ACC112 (cell line): ENCODE measurements around the gene SSMEM1.
"Not testable (repeated sequence)": the region's sequence is repeated elsewhere in the genome, so short reads cannot be mapped to it uniquely, and the experiment has no call there.

ENCODE experiments used
- H2AFZ ChIP-seq: fragments of 200-600 bp; sonication (generic); one replicate; pipeline ENCODE4 v1.6.0; 2017; ENCODE audit warnings: antibody characterized with exemption, low read length; ENCODE audit not compliant: unreplicated experiment
- H3K27ac ChIP-seq: fragments of 200-600 bp; sonication (generic); 2 replicates; pipeline ENCODE4 v1.5.1; 2014; ENCODE audit warnings: low read depth, mild to moderate bottlenecking, antibody characterized with exemption, low read length, moderate library complexity
- H3K27me3 ChIP-seq: fragments of 200-600 bp; sonication (generic); 2 replicates; pipeline ENCODE4 v1.6.1; 2014; ENCODE audit warnings: mild to moderate bottlenecking, antibody characterized with exemption, low read length, moderate library complexity, mixed read lengths; ENCODE audit not compliant: insufficient read depth
- H3K36me3 ChIP-seq: fragments of 200-600 bp; sonication (generic); 2 replicates; pipeline ENCODE4 v1.6.1; 2016; ENCODE audit warnings: mild to moderate bottlenecking, antibody characterized with exemption, low read length, moderate library complexity, mixed read lengths; ENCODE audit not compliant: insufficient read depth
- H3K4me1 ChIP-seq: fragments of 200-600 bp; sonication (generic); one replicate; pipeline ENCODE4 v1.6.1; 2016; ENCODE audit warnings: low read length, mixed read lengths; ENCODE audit not compliant: insufficient read depth, unreplicated experiment, control insufficient read depth
- H3K4me3 ChIP-seq: fragments of 200-600 bp; sonication (generic); 2 replicates; pipeline ENCODE4 v1.5.1; 2014; ENCODE audit warnings: mild to moderate bottlenecking, low read depth, low read length
- H3K79me2 ChIP-seq: fragments of 200-600 bp; sonication (generic); one replicate; pipeline ENCODE4 v1.6.0; 2016; ENCODE audit warnings: low read length; ENCODE audit not compliant: control insufficient read depth, unreplicated experiment, insufficient read depth

Gene SSMEM1

GRCh38 chr7:130248842-130249241 is 41.2 kb downstream of the SSMEM1 start:
- not testable (repeated sequence) for H3K4me3 ChIP-seq, H3K27me3 ChIP-seq, H3K36me3 ChIP-seq, H3K4me1 ChIP-seq, H3K27ac ChIP-seq, H3K79me2 ChIP-seq, H2AFZ ChIP-seq

- H3K27me3 ChIP-seq, H3K36me3 ChIP-seq, H3K79me2 ChIP-seq, H3K4me3 ChIP-seq, H3K4me1 ChIP-seq, H3K27ac ChIP-seq, H2AFZ ChIP-seq: not testable (repeated sequence)
Observed at GRCh38 chr7:130249626-130250025, 42.0 kb downstream of the SSMEM1 start.

GRCh38 chr7:130254555-130254954 is 46.9 kb downstream of the SSMEM1 start:
- Histone ChIP-seq H2AFZ (no peak overlapping the region), H3K36me3 (no peaks in the 10 kb centered on the region), H3K4me1 (no peaks in the 10 kb centered on the region), H3K27ac (no peak overlapping the region), H3K79me2 (no peaks in the 10 kb centered on the region), H3K27me3 (no peaks in the 10 kb centered on the region), H3K4me3 (no peak overlapping the region)

GRCh38 chr7:130256704-130257103 is 49.0 kb downstream of the SSMEM1 start:
- H3K4me3 ChIP-seq: no peak overlapping the region
- no peaks in the 10 kb centered on the region for H3K4me1 ChIP-seq
- no peak overlapping the region for H2AFZ ChIP-seq
- H3K79me2 ChIP-seq: no peaks in the 10 kb centered on the region
- H3K36me3 ChIP-seq: no peaks in the 10 kb centered on the region
- no peak overlapping the region for H3K27ac ChIP-seq
- no peaks in the 10 kb centered on the region for H3K27me3 ChIP-seq

GRCh38 chr7:130258494-130259078 is 50.9 kb downstream of the SSMEM1 start:
- Histone ChIP-seq H3K79me2 (no peaks in the 10 kb centered on the region), H3K36me3 (no peaks in the 10 kb centered on the region), H3K27me3 (no peaks in the 10 kb centered on the region), H3K27ac (no peak overlapping the region), H3K4me1 (no peaks in the 10 kb centered on the region), H2AFZ (no peak overlapping the region), H3K4me3 (no peak overlapping the region)

- no peaks in the 10 kb centered on the region for H3K27me3 ChIP-seq
- H3K4me3 ChIP-seq: no peak overlapping the region
- H2AFZ ChIP-seq: no peak overlapping the region
- no peak overlapping the region for H3K27ac ChIP-seq
- peaks cover 8% of the 10 kb centered on the region for H3K4me1 ChIP-seq
- no peaks in the 10 kb centered on the region for H3K79me2 ChIP-seq
- H3K36me3 ChIP-seq: no peaks in the 10 kb centered on the region
Observed at GRCh38 chr7:130262448-130262847, 54.8 kb downstream of the SSMEM1 start.

GRCh38 chr7:130263130-130263529 is 55.5 kb downstream of the SSMEM1 start:
- Histone ChIP-seq H3K36me3 (no peaks in the 10 kb centered on the region), H3K4me3 (no peak overlapping the region), H3K27me3 (no peaks in the 10 kb centered on the region), H3K4me1 (peaks cover 8% of the 10 kb centered on the region), H3K79me2 (no peaks in the 10 kb centered on the region), H3K27ac (no peak overlapping the region), H2AFZ (no peak overlapping the region)
